Measurements from ENCODE around the gene RPL35A. TPM values are rescaled to one million over a fixed set of nuclear protein-coding genes. Genes with fewer than 3 reads are reported as not detected.

The RPL35A gene
- total and polyA plus RNA-seq, 2 of the 8 experiments (the other 6 are each of a cell fraction or from before 2014, with no cell fraction given), result 695 to 1,393 TPM

DNA sequence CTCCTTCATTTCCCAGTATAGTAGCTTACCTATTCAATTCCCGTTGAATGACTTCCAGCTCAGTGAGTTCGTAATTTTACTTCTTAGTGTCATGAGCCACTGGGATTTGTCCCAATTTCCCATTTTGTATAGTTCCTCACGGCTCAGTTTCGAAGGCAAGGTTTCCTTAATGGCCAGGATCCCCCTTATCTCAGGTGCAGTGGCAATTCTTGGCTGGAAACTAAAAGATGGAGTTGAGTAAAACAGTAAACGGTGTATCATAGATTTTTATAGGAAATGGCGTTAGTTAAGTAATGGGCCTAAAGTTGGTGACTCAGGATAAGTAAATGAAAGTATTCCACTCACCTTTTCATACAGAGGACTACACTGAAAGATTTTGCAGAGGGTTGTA lies 9.5 kb downstream of the RPL35A start:
- H4K91ac ChIP-seq (replicated peaks; ENCODE audit: insufficient read length, low read length), result no peak overlapping the region
- POLR2A ChIA-PET (ENCODE audit: partially characterized antibody), result interaction anchor here (0.7 to 7.6 kb wide), 4 partner anchors 8 to 169 kb away, joined by 3 to 69 read pairs (median 4); partner anchors contain the start of genes LRCH3 and RPL35A
- H2BK5ac ChIP-seq (ENCODE audit: low read depth, low read length), result no peak overlapping the region
- DNase-seq (ENCODE audit: low read depth in 1 of 2, low spot score in 2 of 2), result no peak
- H2BK120ac ChIP-seq (replicated peaks; ENCODE audit: low read depth, low read length), result no peak overlapping the region
- no peak overlapping the region for H3K14ac ChIP-seq (ENCODE audit: insufficient read length)
- WGBS, 2 experiments (ENCODE audit: extremely low coverage in 1 of 2, insufficient coverage in 1 of 2, insufficient read length in 1 of 2, insufficient replicate concordance in 2 of 2, low coverage in 1 of 2, low lambda C conversion rate in 2 of 2, missing lambda C conversion rate in 1 of 2), result 51% methylated on average over 6 of the region's 6 CpGs; no CpG with 5 or more reads in 1 of the 2 experiments
- H3K27me3 ChIP-seq (replicated peaks in 1 of 4; ENCODE audit: control insufficient read depth in 3 of 4, extremely low read depth in 1 of 4, insufficient read depth in 3 of 4, low read length in 3 of 4), result no peaks in the 10 kb centered on the region; a peak in 1 of 7 replicates
- no peak overlapping the region for H2AK5ac ChIP-seq (ENCODE audit: low read depth, low read length)
- H3K4me2 ChIP-seq (ENCODE audit: insufficient read depth in 1 of 2, low read depth in 2 of 2, low read length in 2 of 2), result peak overlapping the region; percentile 98 to 100
- H2BK15ac ChIP-seq (ENCODE audit: low read length), result no peak overlapping the region
- H3K4me3 ChIP-seq (ENCODE audit: extremely low read depth in 1 of 4, insufficient read depth in 2 of 4, low read depth in 3 of 4, low read length in 4 of 4), result peak overlapping the region; percentile 43 to 79 (median 51)
- H4K20me1 ChIP-seq (replicated peaks in 1 of 2; ENCODE audit: control insufficient read depth in 1 of 2, insufficient read depth in 2 of 2, low read length in 2 of 2), result peaks cover 2 to 4% of the 10 kb centered on the region in 2 experiments
- no peak overlapping the region for H3K27ac ChIP-seq (ENCODE audit: low read depth, low read length)
- H3K79me1 ChIP-seq (ENCODE audit: low read depth, low read length), result no peaks in the 10 kb centered on the region
- CTCF ChIA-PET (ENCODE audit: partially characterized antibody), result interaction anchor here (0.6 to 1.2 kb wide), 2 partner anchors 9 to 96 kb away, joined by 4 to 6 read pairs; no protein-coding TSS in a partner anchor
- peak overlapping the region in 1 of 4 experiments; percentile 56; a peak in 3 of 7 replicates for H3K9ac ChIP-seq (replicated peaks in 1 of 4; ENCODE audit: extremely low read depth in 1 of 4, low read depth in 3 of 4, low read length in 3 of 4)
- no peak overlapping the region for H2BK20ac ChIP-seq (ENCODE audit: low read length)
- H2BK12ac ChIP-seq (ENCODE audit: low read depth, low read length), result no peak overlapping the region
- H3K4me1 ChIP-seq (replicated peaks in 1 of 4; ENCODE audit: control insufficient read depth in 3 of 4, insufficient read depth in 4 of 4, low read length in 3 of 4), result peaks cover 0 to 3% (median under 1%) of the 10 kb centered on the region in 4 experiments; a peak in 4 of 7 replicates
- no peak overlapping the region for H4K8ac ChIP-seq (ENCODE audit: extremely low read depth, insufficient read depth, low read length)
- TF ChIP-seq TBP (IDR thresholded peaks at IDR 0.05; ENCODE audit: low read depth, low read length) (no peak), NRF1 (IDR thresholded peaks at IDR 0.05; ENCODE audit: low read depth, low read length) (no peak), EP300 (IDR thresholded peaks at IDR 0.05; ENCODE audit: borderline replicate concordance in 1 of 2, low read depth in 2 of 2, low read length in 2 of 2) (no peak), CBX5 (IDR thresholded peaks at IDR 0.05; ENCODE audit: low read depth, low read length) (no peak), CBX8 (IDR thresholded peaks at IDR 0.05; ENCODE audit: borderline replicate concordance, low read depth, low read length) (no peak)
- no peak overlapping the region for H3K18ac ChIP-seq (ENCODE audit: extremely low read depth, low read length)
- no peaks in the 10 kb centered on the region for H3K9me3 ChIP-seq (ENCODE audit: insufficient read depth in 2 of 2, low read depth in 1 of 2, low read length in 1 of 2)
- no peak for FAIRE-seq
- H3K23ac ChIP-seq (ENCODE audit: insufficient read length), result no peak overlapping the region
- no peak overlapping the region for H3K56ac ChIP-seq (replicated peaks; ENCODE audit: insufficient read length, low read depth, low read length)
- 0 out of 2 replicates have a peak overlapping the region, but pooled peaks have one; percentile 0 for H2AFZ ChIP-seq (ENCODE audit: low read length)
- no peak overlapping the region for H4K5ac ChIP-seq (ENCODE audit: insufficient read length, low read depth, low read length)
- H3K23me2 ChIP-seq (ENCODE audit: low read depth, low read length), result peaks cover 9% of the 10 kb centered on the region
- H3K36me3 ChIP-seq (ENCODE audit: control insufficient read depth in 2 of 4, insufficient read depth in 4 of 4, low read length in 3 of 4), result peaks cover 8 to 21% (median 17%) of the 10 kb centered on the region in 4 experiments
- H3K4ac ChIP-seq (replicated peaks; ENCODE audit: insufficient read length, low read depth, low read length), result no peak overlapping the region
- H3K79me2 ChIP-seq (ENCODE audit: control insufficient read depth in 1 of 2, insufficient read depth in 2 of 2, low read length in 2 of 2), result no peaks in the 10 kb centered on the region
